GM21717 (cell line): ENCODE results near the gene GOLGB1.
"Not testable (repeated sequence)": the region's sequence is repeated elsewhere in the genome, so short reads cannot be mapped to it uniquely, and the experiment has no call there.

ENCODE experiments used
- ATAC-seq: cut with Tn5 transposase; IDR thresholded peaks from one replicate; pipeline ENCODE4 v1.9.1; 2021; ENCODE audit warnings: mild to moderate bottlenecking, moderate library complexity; ENCODE audit not compliant: unreplicated experiment

The GOLGB1 gene

GRCh38 chr3:121749276-121750086 lies at the start of gene GOLGB1:
GOLGB1 (minus strand) TSS chr3:121749741; CDS start chr3:121730971, 18,770 bp downstream.
- ATAC-seq, result peak; percentile 99

GRCh38 chr3:121796970-121797369 lies 47.4 kb upstream of the GOLGB1 start:
- no peak for ATAC-seq

GRCh38 chr3:121794264-121794983 lies 44.9 kb upstream of the GOLGB1 start:
- ATAC-seq, result peak; percentile 45

GRCh38 chr3:121793078-121793477 lies 43.5 kb upstream of the GOLGB1 start:
- no peak for ATAC-seq

- no peak for ATAC-seq
These were observed 36.9 kb upstream of the GOLGB1 start for GRCh38 chr3:121786485-121786884.

GRCh38 chr3:121782784-121783183 lies 33.2 kb upstream of the GOLGB1 start:
- ATAC-seq, result not testable (repeated sequence)

- no peak for ATAC-seq
These were observed 32.1 kb upstream of the GOLGB1 start for GRCh38 chr3:121781611-121782010.

- not testable (repeated sequence) for ATAC-seq
These were observed 25.6 kb upstream of the GOLGB1 start for GRCh38 chr3:121775095-121775494.

- no peak for ATAC-seq
These were observed 19.7 kb upstream of the GOLGB1 start for GRCh38 chr3:121769246-121769645.

- no peak for ATAC-seq
These were observed 18.9 kb upstream of the GOLGB1 start for GRCh38 chr3:121768452-121768851.

GRCh38 chr3:121759541-121760202 lies 10.1 kb upstream of the GOLGB1 start:
- ATAC-seq, result no peak

- ATAC-seq, result no peak
These were observed 9.3 kb upstream of the GOLGB1 start for GRCh38 chr3:121758727-121759450.

GRCh38 chr3:121757812-121758545 lies 8.4 kb upstream of the GOLGB1 start:
- no peak for ATAC-seq

GRCh38 chr3:121757087-121757811 lies 7.7 kb upstream of the GOLGB1 start:
- no peak for ATAC-seq

GRCh38 chr3:121752772-121753171 lies 3.2 kb upstream of the GOLGB1 start:
- ATAC-seq, result no peak

GRCh38 chr3:121752261-121752660 lies 2.7 kb upstream of the GOLGB1 start:
- no peak for ATAC-seq

GRCh38 chr3:121750087-121750415 lies 510 bp upstream of the GOLGB1 start:
- no peak for ATAC-seq

- peak; percentile 26 for ATAC-seq
These were observed 763 bp downstream of the GOLGB1 start for GRCh38 chr3:121748680-121749275.

- no peak for ATAC-seq
These were observed 1.6 kb downstream of the GOLGB1 start for GRCh38 chr3:121747976-121748375.
